H1 (cell line): ENCODE results near the gene WNT9A. TPM values are rescaled to one million over a fixed set of nuclear protein-coding genes. Genes with fewer than 3 reads are reported as not detected.

ENCODE experiments used
- CTCF ChIA-PET: fragments of 300-600 bp; sonication (Branson Sonifier 250); formaldehyde crosslinking; loops from one replicate; lab custom pipeline; 2021; ENCODE audit not compliant: partially characterized antibody; lab: Charles Lee
- POLR2A ChIA-PET: fragments of 300-600 bp; sonication (Branson Sonifier 250); formaldehyde crosslinking; loops from one replicate; lab custom pipeline; 2021; ENCODE audit warnings: inconsistent platforms; ENCODE audit not compliant: partially characterized antibody; lab: Charles Lee
- DNase-seq, 2 experiments: peaks; one replicate each; pipeline versions ENCODE4 v3.0.0 to v3.0.0-alpha.2; 2010 to 2022; ENCODE audit warnings: low spot score in 2 of 2, low read depth in 1 of 2, mixed read lengths in 1 of 2
- FAIRE-seq: peaks from 2 replicates; lab custom pipeline; 2011; peaks lifted over from hg19 to GRCh38; lab: Jason Lieb, UNC
- H2AFZ ChIP-seq: 2 replicates; pipeline ENCODE4 v1.8.1; 2012; ENCODE audit warnings: low read length, inconsistent platforms
- H2AK5ac ChIP-seq: 2 replicates; pipeline ENCODE4 v1.6.1; 2013; ENCODE audit warnings: low read depth, low read length
- H2BK120ac ChIP-seq: replicated peaks from 2 replicates; pipeline ENCODE3; 2013; ENCODE audit warnings: low read depth, low read length, inconsistent platforms
- H2BK12ac ChIP-seq: 2 replicates; pipeline ENCODE4 v1.6.1; 2013; ENCODE audit warnings: low read depth, low read length
- H2BK15ac ChIP-seq: 2 replicates; pipeline ENCODE4 v1.6.1; 2013; ENCODE audit warnings: low read length
- H2BK20ac ChIP-seq: 2 replicates; pipeline ENCODE4 v1.6.1; 2013; ENCODE audit warnings: low read length
- H2BK5ac ChIP-seq: 2 replicates; pipeline ENCODE4 v1.6.1; 2013; ENCODE audit warnings: low read depth, low read length
- H3K14ac ChIP-seq: 2 replicates; pipeline ENCODE4 v1.6.1; 2013; ENCODE audit warnings: inconsistent platforms; ENCODE audit not compliant: insufficient read length
- H3K18ac ChIP-seq: 2 replicates; pipeline ENCODE4 v1.6.1; 2013; ENCODE audit warnings: low read length; ENCODE audit errors: extremely low read depth
- H3K23ac ChIP-seq: 2 replicates; pipeline ENCODE4 v1.6.1; 2013; ENCODE audit warnings: inconsistent platforms; ENCODE audit not compliant: insufficient read length
- H3K23me2 ChIP-seq: 2 replicates; pipeline ENCODE4 v1.6.1; 2013; ENCODE audit warnings: low read depth, low read length
- H3K27ac ChIP-seq: 2 replicates; pipeline ENCODE4 v1.6.1; 2011; ENCODE audit warnings: low read depth, low read length, inconsistent platforms
- H3K27me3 ChIP-seq, 4 experiments: replicated peaks in 1 of 4; 1 replicate in 1 of 4; 2 replicates in 3 of 4; pipeline versions ENCODE4 v1.6.1 to v1.8.1; 2011 to 2013; ENCODE audit warnings: low read length in 3 of 4, mild to moderate bottlenecking in 3 of 4, inconsistent platforms in 2 of 4, mixed read lengths in 2 of 4, moderate library complexity in 1 of 4; ENCODE audit not compliant: control insufficient read depth in 3 of 4, insufficient read depth in 3 of 4; ENCODE audit errors: extremely low read depth in 1 of 4
- H3K36me3 ChIP-seq, 4 experiments: 2 replicates each; pipeline versions ENCODE4 v1.6.1 to v1.8.1; 2011 to 2013; ENCODE audit warnings: mild to moderate bottlenecking in 4 of 4, low read length in 3 of 4, moderate library complexity in 2 of 4, control low read depth in 1 of 4, inconsistent platforms in 1 of 4; ENCODE audit not compliant: insufficient read depth in 4 of 4, control insufficient read depth in 2 of 4
- H3K4ac ChIP-seq: replicated peaks from 2 replicates; pipeline ENCODE3; 2013; ENCODE audit warnings: low read length, low read depth, mixed read lengths, inconsistent platforms; ENCODE audit not compliant: insufficient read length
- H3K4me1 ChIP-seq, 4 experiments: replicated peaks in 1 of 4; 1 replicate in 1 of 4; 2 replicates in 3 of 4; pipeline versions ENCODE4 v1.6.1 to v1.8.1; 2011 to 2013; ENCODE audit warnings: low read length in 3 of 4, inconsistent platforms in 2 of 4, mixed read lengths in 1 of 4; ENCODE audit not compliant: insufficient read depth in 4 of 4, control insufficient read depth in 3 of 4
- H3K4me2 ChIP-seq, 2 experiments: 2 replicates each; pipeline versions ENCODE4 v1.6.1 to v1.8.1; 2011 to 2013; ENCODE audit warnings: low read depth in 2 of 2, low read length in 2 of 2, control low read depth in 1 of 2, inconsistent platforms in 1 of 2, mild to moderate bottlenecking in 1 of 2; ENCODE audit not compliant: insufficient read depth in 1 of 2
- H3K4me3 ChIP-seq, 4 experiments: fragments of 200-600, 300-600 bp in 1 of 4; sonication (generic), shearing (Covaris generic), sonication (Bioruptor Twin) in 1 of 4; 2 replicates each; pipeline versions ENCODE4 v1.5.1 to v1.8.1; 2011 to 2016; ENCODE audit warnings: low read length in 4 of 4, low read depth in 3 of 4, control low read depth in 2 of 4, inconsistent platforms in 2 of 4, mild to moderate bottlenecking in 2 of 4, mixed read lengths in 1 of 4, moderate library complexity in 1 of 4; ENCODE audit not compliant: insufficient read depth in 2 of 4; ENCODE audit errors: extremely low read depth in 1 of 4
- H3K56ac ChIP-seq: replicated peaks from 2 replicates; pipeline ENCODE3; 2013; ENCODE audit warnings: low read depth, mild to moderate bottlenecking, mixed read lengths, low read length, inconsistent platforms; ENCODE audit not compliant: insufficient read length
- H3K79me1 ChIP-seq: 2 replicates; pipeline ENCODE4 v1.6.1; 2013; ENCODE audit warnings: low read depth, low read length, control low read depth
- H3K79me2 ChIP-seq, 2 experiments: 2 replicates each; pipeline versions ENCODE4 v1.6.1 to v1.8.1; 2012 to 2013; ENCODE audit warnings: low read length in 2 of 2, mild to moderate bottlenecking in 2 of 2, inconsistent platforms in 1 of 2; ENCODE audit not compliant: insufficient read depth in 2 of 2, control insufficient read depth in 1 of 2
- H3K9ac ChIP-seq, 4 experiments: replicated peaks in 1 of 4; 1 replicate in 1 of 4; 2 replicates in 3 of 4; pipeline versions ENCODE4 v1.6.1 to v1.8.1; 2011 to 2013; ENCODE audit warnings: low read depth in 3 of 4, low read length in 3 of 4, control low read depth in 2 of 4, mild to moderate bottlenecking in 2 of 4, moderate library complexity in 2 of 4, inconsistent platforms in 1 of 4; ENCODE audit errors: extremely low read depth in 1 of 4
- H3K9me3 ChIP-seq, 2 experiments: 2 replicates each; pipeline versions ENCODE4 v1.6.1 to v1.8.1; 2012 to 2013; ENCODE audit warnings: mild to moderate bottlenecking in 2 of 2, moderate library complexity in 2 of 2, control low read depth in 1 of 2, inconsistent platforms in 1 of 2, low read depth in 1 of 2, low read length in 1 of 2, mixed read lengths in 1 of 2; ENCODE audit not compliant: insufficient read depth in 2 of 2
- H4K20me1 ChIP-seq, 2 experiments: replicated peaks in 1 of 2; 2 replicates each; pipeline versions ENCODE3 to v1.8.1; 2011 to 2013; ENCODE audit warnings: inconsistent platforms in 2 of 2, low read length in 2 of 2, mild to moderate bottlenecking in 1 of 2; ENCODE audit not compliant: insufficient read depth in 2 of 2, control insufficient read depth in 1 of 2
- H4K5ac ChIP-seq: 2 replicates; pipeline ENCODE4 v1.6.1; 2013; ENCODE audit warnings: low read length, low read depth, mixed read lengths, inconsistent platforms; ENCODE audit not compliant: insufficient read length
- H4K8ac ChIP-seq: 2 replicates; pipeline ENCODE4 v1.8.0; 2013; ENCODE audit warnings: mild to moderate bottlenecking, moderate library complexity, low read length, inconsistent platforms; ENCODE audit not compliant: insufficient read depth; ENCODE audit errors: extremely low read depth
- H4K91ac ChIP-seq: replicated peaks from 2 replicates; pipeline ENCODE3; 2013; ENCODE audit warnings: low read length, mixed read lengths, inconsistent platforms; ENCODE audit not compliant: insufficient read length
- RNF2 ChIP-seq: fragments of 200-900, 300-1000 bp; sonication (generic); IDR thresholded peaks from 2 replicates; pipeline ENCODE4 v1.7.1; 2016; ENCODE audit warnings: borderline replicate concordance, low read depth, mild to moderate bottlenecking, antibody characterized with exemption, low read length; ENCODE audit not compliant: poor library complexity, severe bottlenecking; ENCODE audit errors: missing control alignments
- WGBS, 2 experiments: shearing (Covaris generic) in 1 of 2; methylation state at CpG; one replicate each; pipeline versions ENCODE4 v1.1.6 to v1.1.7; 2013 to 2015; ENCODE audit warnings: low lambda C conversion rate in 2 of 2, mixed read lengths in 2 of 2, inconsistent platforms in 1 of 2, low coverage in 1 of 2, missing lambda C conversion rate in 1 of 2; ENCODE audit not compliant: insufficient replicate concordance in 2 of 2, insufficient coverage in 1 of 2, insufficient read length in 1 of 2; ENCODE audit errors: extremely low coverage in 1 of 2, missing lambda C conversion rate in 1 of 2; 5-methylcytosine and 5-hydroxymethylcytosine counted together
- polyA plus RNA-seq, 7 experiments: library from polyadenylated mRNA; depleted of rRNA in 3 of 7; stranded (reverse) in 5 of 7; unstranded in 2 of 7; fragments of >200 nt in 5 of 7; fragments of 200-250 nt in 2 of 7; gene quantifications; 1 replicate in 5 of 7; 2 replicates in 1 of 7; 4 replicates in 1 of 7; pipeline versions ENCODE4 v1.2.1 to v1.2.3, GENCODE V29; 2011 to 2013; ENCODE audit warnings: missing spikeins in 2 of 7, mixed read lengths in 2 of 7
- total RNA-seq: library from RNA; stranded (reverse); fragmentation: NEBNext Ultra II Directional; extraction: Animal tissue kit (Norgen Biotek cat#: 25700); gene quantifications from 2 replicates; pipeline ENCODE4 v1.2.1, GENCODE V29; 2021

WNT9A gene
- total and polyA plus RNA-seq, 2 of the 8 experiments (the other 6 are each of a cell fraction or from before 2014, with no cell fraction given): 1.1 to 1.5 TPM

DNA sequence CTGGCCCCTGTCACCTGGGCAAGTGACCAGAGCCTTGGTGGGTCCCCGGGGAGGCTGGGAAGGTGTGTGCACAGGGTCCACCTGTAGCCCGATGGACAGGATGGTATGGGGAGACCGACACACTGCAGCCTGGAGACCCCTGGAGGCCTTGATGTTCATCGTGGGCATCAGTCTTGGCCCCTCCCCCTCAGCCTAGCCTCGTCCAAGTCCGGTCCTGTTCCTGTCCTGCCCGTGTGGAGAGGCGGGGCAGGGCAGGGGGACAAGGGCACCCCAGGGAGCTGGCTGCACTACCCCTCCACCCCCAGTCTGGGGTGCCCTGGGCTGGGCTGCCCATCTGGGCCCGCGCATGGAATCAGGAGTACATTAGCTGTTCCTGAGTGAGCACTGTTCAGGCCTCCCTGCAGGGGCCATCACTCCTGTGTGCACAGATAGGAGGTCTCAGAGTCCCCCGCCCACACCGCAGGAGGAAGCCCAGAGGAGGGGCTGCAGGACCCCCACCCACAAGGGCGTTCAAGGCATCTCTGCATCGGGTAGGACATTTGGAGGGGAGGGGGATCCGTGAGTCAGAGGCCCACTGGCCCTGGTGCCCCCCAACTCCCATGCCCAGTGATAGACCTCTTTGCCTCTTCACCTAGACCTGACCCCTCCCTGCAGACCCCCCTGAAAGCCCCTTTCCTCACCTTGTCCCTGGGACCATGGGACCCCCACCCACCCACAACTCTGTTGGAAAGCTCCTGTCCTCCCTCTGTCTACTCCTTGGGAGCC, 63.2 kb downstream of the WNT9A start:
- no peak overlapping the region for H3K4me3 ChIP-seq
- H3K4me2 ChIP-seq: no peak overlapping the region
- no peak overlapping the region for H3K9ac ChIP-seq
- ChIA-PET POLR2A (interaction anchor here (1.6 to 2.0 kb wide), 2 partner anchors 34 to 91 kb away, joined by 3 to 5 read pairs; no protein-coding TSS in a partner anchor), CTCF (interaction anchor here (0.6 to 0.9 kb wide), 3 partner anchors 12 to 22 kb away, joined by 3 read pairs; no protein-coding TSS in a partner anchor)
- H3K79me1 ChIP-seq: no peaks in the 10 kb centered on the region
- no peak overlapping the region for H2AFZ ChIP-seq
- H4K8ac ChIP-seq: no peak overlapping the region; the same call in 1 of the 2 replicates
- no peak overlapping the region for H4K5ac ChIP-seq
- no peaks in the 10 kb centered on the region for H3K36me3 ChIP-seq
- H4K91ac ChIP-seq: no peak overlapping the region
- no peak overlapping the region for H2BK120ac ChIP-seq
- H3K27me3 ChIP-seq: no peaks in the 10 kb centered on the region; a peak in 2 of 7 replicates
- no peaks in the 10 kb centered on the region for H3K9me3 ChIP-seq
- H2AK5ac ChIP-seq: no peak overlapping the region
- no peaks in the 10 kb centered on the region for H4K20me1 ChIP-seq
- H3K56ac ChIP-seq: no peak overlapping the region
- no peak for TF ChIP-seq RNF2
- no peak overlapping the region for H2BK12ac ChIP-seq
- H3K23me2 ChIP-seq: peaks cover 13% of the 10 kb centered on the region; the same call in 1 of the 2 replicates
- H2BK5ac ChIP-seq: no peak overlapping the region
- peaks cover 0 to 17% (median 11%) of the 10 kb centered on the region in 4 experiments; a peak in 6 of 7 replicates for H3K4me1 ChIP-seq
- FAIRE-seq (no peak), DNase-seq (no peak)
- H3K14ac ChIP-seq: no peak overlapping the region
- no peak overlapping the region for H3K18ac ChIP-seq
- H2BK15ac ChIP-seq: no peak overlapping the region; the same call in 1 of the 2 replicates
- H3K23ac ChIP-seq: no peak overlapping the region
- no peak overlapping the region for H2BK20ac ChIP-seq
- 92% methylated on average over 13 of the region's 15 CpGs; no CpG with 5 or more reads in 1 of the 2 experiments for WGBS, 2 experiments
- no peak overlapping the region for H3K4ac ChIP-seq
- H3K27ac ChIP-seq: no peak overlapping the region
- no peaks in the 10 kb centered on the region for H3K79me2 ChIP-seq
